Testis (tissue), 2 donors: Measurements from ENCODE around the gene VWF.

Experiments used
- POLR2A ChIP-seq: fragments of 450-650 bp; IDR thresholded peaks from one replicate; pipeline ENCODE4 v1.6.1; 2017; ENCODE audit warnings: antibody characterized with exemption, mild to moderate bottlenecking, moderate library complexity
- TF ChIP-seq, protein P1 (sequence below), 3 experiments: fragments of 450-650 bp in 2 of 3; fragments of 200-600 bp in 1 of 3; sonication (generic) in 1 of 3; IDR thresholded peaks; one replicate each; pipeline ENCODE4 v1.5.1; 2016 to 2019; ENCODE audit warnings: antibody characterized with exemption in 3 of 3, mild to moderate bottlenecking in 2 of 3, moderate library complexity in 1 of 3

DNA sequence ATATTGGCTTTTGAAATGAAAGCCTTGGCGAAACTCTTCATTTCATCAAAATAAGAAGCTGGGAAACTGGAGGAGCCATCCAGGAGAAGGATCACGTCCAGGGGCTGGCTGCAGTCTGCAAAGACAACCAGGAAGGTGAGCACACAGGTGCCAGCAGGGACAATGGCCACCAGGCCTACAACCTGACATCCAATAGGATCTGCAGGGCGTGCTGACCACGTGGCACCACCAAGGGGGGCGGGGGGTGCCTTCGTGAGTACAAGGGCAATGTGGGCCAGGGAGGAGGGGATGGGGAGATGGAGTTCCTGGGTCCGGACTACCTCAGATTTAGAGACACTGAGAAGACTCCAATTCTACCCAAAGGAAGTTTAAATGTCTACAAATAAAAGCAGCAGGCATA is 107.7 kb downstream of the VWF start:
- TF ChIP-seq, protein P1, sequence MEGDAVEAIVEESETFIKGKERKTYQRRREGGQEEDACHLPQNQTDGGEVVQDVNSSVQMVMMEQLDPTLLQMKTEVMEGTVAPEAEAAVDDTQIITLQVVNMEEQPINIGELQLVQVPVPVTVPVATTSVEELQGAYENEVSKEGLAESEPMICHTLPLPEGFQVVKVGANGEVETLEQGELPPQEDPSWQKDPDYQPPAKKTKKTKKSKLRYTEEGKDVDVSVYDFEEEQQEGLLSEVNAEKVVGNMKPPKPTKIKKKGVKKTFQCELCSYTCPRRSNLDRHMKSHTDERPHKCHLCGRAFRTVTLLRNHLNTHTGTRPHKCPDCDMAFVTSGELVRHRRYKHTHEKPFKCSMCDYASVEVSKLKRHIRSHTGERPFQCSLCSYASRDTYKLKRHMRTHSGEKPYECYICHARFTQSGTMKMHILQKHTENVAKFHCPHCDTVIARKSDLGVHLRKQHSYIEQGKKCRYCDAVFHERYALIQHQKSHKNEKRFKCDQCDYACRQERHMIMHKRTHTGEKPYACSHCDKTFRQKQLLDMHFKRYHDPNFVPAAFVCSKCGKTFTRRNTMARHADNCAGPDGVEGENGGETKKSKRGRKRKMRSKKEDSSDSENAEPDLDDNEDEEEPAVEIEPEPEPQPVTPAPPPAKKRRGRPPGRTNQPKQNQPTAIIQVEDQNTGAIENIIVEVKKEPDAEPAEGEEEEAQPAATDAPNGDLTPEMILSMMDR (IDR thresholded peaks at IDR 0.05) = no peak
- TF ChIP-seq POLR2A = no peak
